SK-N-MC (cell line): Measurements from ENCODE around the gene MYH2.

ENCODE experiments used
- EZH2 ChIP-seq: fragments of 200-600 bp; sonication (generic); IDR thresholded peaks from one replicate; pipeline ENCODE4 v1.6.1; 2017; ENCODE audit warnings: antibody characterized with exemption
- POLR2AphosphoS5 ChIP-seq: IDR thresholded peaks from 2 replicates; pipeline ENCODE4 v1.6.1; 2012; ENCODE audit warnings: mild to moderate bottlenecking, low read depth, low read length, borderline replicate concordance

GRCh38 chr17:10471858-10472257 lies 77.6 kb downstream of the MYH2 start:
- TF ChIP-seq EZH2 (no peak), POLR2AphosphoS5 (no peak)
